ENCODE results near the gene TREH.

The TREH gene

DNA sequence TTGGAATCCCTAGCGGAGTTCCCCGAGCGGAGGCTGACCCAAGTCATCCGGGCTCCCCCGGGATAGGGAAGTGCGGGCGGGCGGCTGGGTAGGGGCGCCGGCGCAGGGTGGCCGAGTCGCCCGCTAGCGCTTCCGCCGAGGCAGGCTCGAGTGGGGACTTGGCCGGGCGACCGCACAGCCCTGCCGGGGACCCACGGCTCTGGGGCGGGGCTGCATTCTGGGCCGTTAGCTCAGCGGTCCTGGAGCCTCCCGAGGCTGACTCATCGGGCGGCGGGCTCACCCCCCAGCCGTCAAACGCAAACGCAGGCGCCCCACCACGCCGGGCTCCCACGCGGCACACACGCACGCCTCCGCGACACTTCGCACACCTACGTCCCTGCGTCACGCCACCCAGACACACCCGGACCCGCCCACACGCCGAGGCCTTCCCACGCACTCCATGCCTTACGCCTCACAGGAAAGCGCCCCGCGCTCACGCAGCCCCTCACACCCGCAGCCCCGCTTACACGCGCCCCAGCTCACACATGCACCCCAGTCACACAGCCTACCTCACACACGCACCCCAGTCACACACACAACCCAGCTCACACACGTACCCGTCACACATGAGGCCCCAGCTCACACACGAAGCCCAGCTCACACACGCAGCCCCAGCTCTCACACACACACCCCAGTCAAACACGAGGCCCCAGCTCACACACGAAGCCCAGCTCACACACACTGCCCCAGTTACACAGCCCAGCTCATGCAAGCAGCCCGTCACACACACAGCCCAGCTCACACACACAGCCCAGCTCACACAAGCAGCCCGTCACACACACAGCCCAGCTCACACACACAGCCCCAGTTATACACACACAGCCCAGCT lies 70.9 kb downstream of the TREH start:
- DNase-seq = peak; percentile 93

GRCh38 chr11:118607401-118608359 lies 71.8 kb downstream of the TREH start, which contains the start of gene PHLDB1:
Gene PHLDB1, plus strand, starts transcription at chr11:118607615. Its CDS starts 6,222 bp downstream, at chr11:118613837.
- peak; percentile 59 for DNase-seq

All from CD4-positive, alpha-beta T cell treated with Interleukin-17A for 4 hours (primary cell).